H9 (cell line): ENCODE results near the gene OTOGL. TPM values are rescaled to one million over a fixed set of nuclear protein-coding genes. Genes with fewer than 3 reads are reported as not detected.

Experiments used
- DNase-seq: peaks from one replicate; pipeline ENCODE4 v3.0.0-alpha.2; 2017
- H2AFZ ChIP-seq: one replicate; pipeline ENCODE4 v1.6.1; 2013; ENCODE audit warnings: mild to moderate bottlenecking, low read length, control low read depth, moderate library complexity
- H2AK5ac ChIP-seq: 2 replicates; pipeline ENCODE4 v1.6.1; 2013; ENCODE audit warnings: low read length, control low read depth, mixed read lengths; ENCODE audit not compliant: insufficient read length
- H2BK120ac ChIP-seq: one replicate; pipeline ENCODE4 v1.6.1; 2013; ENCODE audit warnings: low read depth, mild to moderate bottlenecking, low read length, control low read depth, inconsistent platforms; ENCODE audit not compliant: poor library complexity, severe bottlenecking
- H2BK12ac ChIP-seq: 2 replicates; pipeline ENCODE4 v1.6.1; 2013; ENCODE audit warnings: low read length, control low read depth, mixed read lengths, low read depth; ENCODE audit not compliant: insufficient read length
- H2BK15ac ChIP-seq: 2 replicates; pipeline ENCODE4 v1.6.1; 2013; ENCODE audit warnings: low read depth, low read length, control low read depth
- H2BK20ac ChIP-seq: one replicate; pipeline ENCODE4 v1.6.1; 2013; ENCODE audit warnings: low read depth, mild to moderate bottlenecking, low read length, control low read depth, inconsistent platforms; ENCODE audit not compliant: poor library complexity, severe bottlenecking
- H2BK5ac ChIP-seq: 2 replicates; pipeline ENCODE4 v1.6.1; 2013; ENCODE audit warnings: low read length, control low read depth, mixed read lengths; ENCODE audit not compliant: insufficient read length
- H3K14ac ChIP-seq: 2 replicates; pipeline ENCODE4 v1.6.1; 2013; ENCODE audit warnings: low read length, control low read depth; ENCODE audit not compliant: insufficient read depth
- H3K18ac ChIP-seq: 2 replicates; pipeline ENCODE4 v1.6.1; 2013; ENCODE audit warnings: low read depth, mild to moderate bottlenecking, mixed read lengths, low read length, control low read depth; ENCODE audit not compliant: insufficient read length
- H3K23ac ChIP-seq: 2 replicates; pipeline ENCODE4 v1.6.1; 2013; ENCODE audit warnings: low read length, control low read depth, mixed read lengths, low read depth; ENCODE audit not compliant: insufficient read length
- H3K23me2 ChIP-seq: 2 replicates; pipeline ENCODE4 v1.6.1; 2013; ENCODE audit warnings: low read depth, mild to moderate bottlenecking, mixed read lengths, low read length, control low read depth; ENCODE audit not compliant: insufficient read length, poor library complexity, severe bottlenecking
- H3K27ac ChIP-seq: 2 replicates; pipeline ENCODE4 v1.5.1; 2013; ENCODE audit warnings: low read length, control low read depth, mixed read lengths, low read depth; ENCODE audit not compliant: insufficient read length
- H3K27me3 ChIP-seq: 2 replicates; pipeline ENCODE4 v1.6.1; 2013; ENCODE audit warnings: low read length, control low read depth, inconsistent platforms; ENCODE audit not compliant: insufficient read depth
- H3K4ac ChIP-seq: 2 replicates; pipeline ENCODE4 v1.6.1; 2013; ENCODE audit warnings: low read depth, mild to moderate bottlenecking, control low read depth, inconsistent platforms, low read length, moderate library complexity
- H3K4me1 ChIP-seq: 2 replicates; pipeline ENCODE4 v1.6.1; 2013; ENCODE audit warnings: low read length, control low read depth, inconsistent platforms; ENCODE audit not compliant: insufficient read depth
- H3K4me2 ChIP-seq: 2 replicates; pipeline ENCODE4 v1.6.1; 2013; ENCODE audit warnings: low read length, control low read depth, mixed read lengths; ENCODE audit not compliant: insufficient read length, insufficient read depth
- H3K56ac ChIP-seq: 2 replicates; pipeline ENCODE4 v1.6.1; 2013; ENCODE audit warnings: low read depth, mild to moderate bottlenecking, mixed read lengths, low read length, control low read depth; ENCODE audit not compliant: insufficient read length
- H3K79me1 ChIP-seq: 2 replicates; pipeline ENCODE4 v1.6.1; 2013; ENCODE audit warnings: low read depth, mild to moderate bottlenecking, moderate library complexity, low read length, control low read depth, inconsistent platforms; ENCODE audit not compliant: insufficient read depth, poor library complexity, severe bottlenecking
- H3K79me2 ChIP-seq: 2 replicates; pipeline ENCODE4 v1.6.1; 2013; ENCODE audit warnings: low read length, control low read depth, inconsistent platforms; ENCODE audit not compliant: insufficient read depth
- H3K9ac ChIP-seq: 2 replicates; pipeline ENCODE4 v1.6.1; 2013; ENCODE audit warnings: low read length, control low read depth, mixed read lengths; ENCODE audit not compliant: insufficient read length; ENCODE audit errors: extremely low read depth
- H3K9me3 ChIP-seq: one replicate; pipeline ENCODE4 v1.6.1; 2013; ENCODE audit warnings: low read depth, low read length, inconsistent platforms; ENCODE audit not compliant: control insufficient read depth
- H3T11ph ChIP-seq: one replicate; pipeline ENCODE4 v1.6.1; 2013; ENCODE audit warnings: mild to moderate bottlenecking, low read length, control low read depth, inconsistent platforms
- H4K20me1 ChIP-seq: one replicate; pipeline ENCODE4 v1.6.1; 2013; ENCODE audit not compliant: control insufficient read depth, insufficient read length, insufficient read depth
- H4K5ac ChIP-seq: 2 replicates; pipeline ENCODE4 v1.6.1; 2013; ENCODE audit warnings: low read depth, mild to moderate bottlenecking, mixed read lengths, low read length, control low read depth; ENCODE audit not compliant: insufficient read length
- H4K8ac ChIP-seq: replicated peaks from 2 replicates; pipeline ENCODE4 v1.6.1; 2013; ENCODE audit warnings: low read length, control low read depth, mixed read lengths, low read depth; ENCODE audit not compliant: insufficient read length
- H4K91ac ChIP-seq: 2 replicates; pipeline ENCODE4 v1.6.1; 2013; ENCODE audit warnings: low read depth, mild to moderate bottlenecking, moderate library complexity, mixed read lengths, low read length, control low read depth; ENCODE audit not compliant: insufficient read length
- H3K27ac Mint-ChIP-seq, 3 experiments: 2 replicates in 2 of 3; 3 replicates in 1 of 3; pipeline ENCODE4 v1.8.0; 2020 to 2021; ENCODE audit warnings: mixed read lengths in 3 of 3, mild to moderate bottlenecking in 1 of 3, moderate library complexity in 1 of 3
- H3K27me3 Mint-ChIP-seq: 2 replicates; pipeline ENCODE4 v1.8.0; 2021; ENCODE audit warnings: low read depth, mild to moderate bottlenecking, moderate library complexity, mixed read lengths
- H3K36me3 Mint-ChIP-seq, 3 experiments: 2 replicates in 2 of 3; 3 replicates in 1 of 3; pipeline ENCODE4 v1.8.0; 2020 to 2021; ENCODE audit warnings: low read depth in 3 of 3, mixed read lengths in 3 of 3; ENCODE audit not compliant: insufficient read depth in 1 of 3
- H3K4me1 Mint-ChIP-seq, 2 experiments: 2 replicates each; pipeline ENCODE4 v1.8.0; 2020; ENCODE audit warnings: mixed read lengths in 2 of 2
- H3K4me3 Mint-ChIP-seq, 2 experiments: 2 replicates in 1 of 2; 3 replicates in 1 of 2; pipeline ENCODE4 v1.8.0; 2020 to 2021; ENCODE audit warnings: mild to moderate bottlenecking in 2 of 2, mixed read lengths in 2 of 2, moderate library complexity in 1 of 2
- H3K9me3 Mint-ChIP-seq, 2 experiments: 2 replicates in 1 of 2; 3 replicates in 1 of 2; pipeline ENCODE4 v1.8.0; 2020; ENCODE audit warnings: mild to moderate bottlenecking in 2 of 2, mixed read lengths in 2 of 2, moderate library complexity in 1 of 2
- CTCF ChIP-seq: fragments of 200-600 bp; sonication (generic); conservative IDR thresholded peaks from 3 replicates; pipeline ENCODE4 v1.8.0; 2021; ENCODE audit warnings: antibody characterized with exemption, mild to moderate bottlenecking
- total RNA-seq: library from RNA; stranded (reverse); gene quantifications from 2 replicates; pipeline ENCODE4 v1.2.1, GENCODE V29; 2021

OTOGL gene
- total RNA-seq, 1 experiment from 2014 or later, result 0.11 TPM

DNA sequence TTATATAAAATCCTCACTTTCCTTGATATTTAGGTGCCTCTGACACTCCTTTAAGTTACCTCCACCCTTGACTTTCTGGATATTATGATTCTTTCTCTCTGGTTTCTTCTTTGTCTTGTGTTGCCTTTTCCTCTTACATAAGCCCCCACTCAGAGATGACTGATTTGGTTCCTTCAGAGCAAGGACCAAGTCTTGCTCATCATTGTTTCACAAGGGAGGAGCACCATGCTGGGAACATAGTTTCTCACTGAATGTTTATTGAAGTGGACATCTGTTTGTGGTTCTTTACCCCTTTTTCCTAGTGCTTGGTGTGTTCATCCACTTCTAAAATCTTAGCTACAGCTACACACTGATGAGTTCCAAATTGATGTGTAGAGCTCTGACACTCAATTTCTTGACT, 183.4 kb downstream of the OTOGL start:
- Histone ChIP-seq H3K79me2 (no peaks in the 10 kb centered on the region), H3K9me3 (no peaks in the 10 kb centered on the region), H3K4me1 (no peaks in the 10 kb centered on the region), H2BK20ac (no peak overlapping the region), H3K56ac (no peak overlapping the region), H2BK15ac (no peak overlapping the region), H4K91ac (no peak overlapping the region), H4K5ac (no peak overlapping the region), H2BK12ac (no peak overlapping the region), H3K27ac (no peak overlapping the region), H2BK5ac (no peak overlapping the region), H3K4ac (no peak overlapping the region), H3K23me2 (no peaks in the 10 kb centered on the region), H3K14ac (no peak overlapping the region), H3K4me2 (no peak overlapping the region), H2AFZ (no peak overlapping the region), H4K20me1 (no peaks in the 10 kb centered on the region), H3K23ac (no peak overlapping the region), H3K18ac (no peak overlapping the region), H3K79me1 (no peaks in the 10 kb centered on the region), H3K27me3 (no peaks in the 10 kb centered on the region), H3K9ac (no peak overlapping the region), H4K8ac (no peak overlapping the region), H3T11ph (no peak overlapping the region), H2AK5ac (no peak overlapping the region), H2BK120ac (no peak overlapping the region)
- Mint-ChIP-seq H3K4me3 (no peak overlapping the region), H3K27ac (no peak overlapping the region), H3K27me3 (no peaks in the 10 kb centered on the region), H3K9me3 (peaks cover 13 to 14% of the 10 kb centered on the region in 2 experiments; a peak in 4 of 5 replicates), H3K36me3 (peaks cover 0 to 12% (median 0%) of the 10 kb centered on the region in 3 experiments; a peak in 2 of 7 replicates), H3K4me1 (no peaks in the 10 kb centered on the region)
- no peak for DNase-seq
- no peak for TF ChIP-seq CTCF
